Neutrophil (primary cell): ENCODE results near the gene CAMTA1.

Experiments
- H3K27ac ChIP-seq: fragments of 200-600 bp; sonication (generic); 2 replicates; pipeline ENCODE4 v1.5.1; 2016; ENCODE audit warnings: mild to moderate bottlenecking, moderate library complexity
- H3K27me3 ChIP-seq: fragments of 200-600 bp; sonication (generic); 2 replicates; pipeline ENCODE4 v1.6.0; 2016; ENCODE audit warnings: mild to moderate bottlenecking
- H3K36me3 ChIP-seq: fragments of 200-600 bp; sonication (generic); 2 replicates; pipeline ENCODE4 v1.5.1; 2017
- H3K4me1 ChIP-seq, 2 experiments: fragments of 200-600 bp in 1 of 2; sonication (generic) in 1 of 2; 1 replicate in 1 of 2; 2 replicates in 1 of 2; pipeline versions ENCODE4 v1.5.1 to v1.6.1; 2013 to 2016; ENCODE audit warnings: low read depth in 1 of 2, low read length in 1 of 2, mild to moderate bottlenecking in 1 of 2, moderate library complexity in 1 of 2; ENCODE audit not compliant: control insufficient read depth in 1 of 2, insufficient read depth in 1 of 2
- H3K4me3 ChIP-seq, 2 experiments: fragments of 200-600 bp in 1 of 2; sonication (generic) in 1 of 2; 1 replicate in 1 of 2; 2 replicates in 1 of 2; pipeline ENCODE4 v1.5.1; 2013 to 2016; ENCODE audit warnings: low read depth in 1 of 2, low read length in 1 of 2, mild to moderate bottlenecking in 1 of 2, moderate library complexity in 1 of 2
- H3K9me3 ChIP-seq: fragments of 200-600 bp; sonication (generic); 2 replicates; pipeline ENCODE4 v1.5.1; 2016
- TF ChIP-seq, protein P1 (sequence below): fragments of 200-600 bp; sonication (generic); IDR thresholded peaks from 2 replicates; pipeline ENCODE4 v1.5.1; 2016; ENCODE audit warnings: antibody characterized with exemption

Gene CAMTA1

DNA sequence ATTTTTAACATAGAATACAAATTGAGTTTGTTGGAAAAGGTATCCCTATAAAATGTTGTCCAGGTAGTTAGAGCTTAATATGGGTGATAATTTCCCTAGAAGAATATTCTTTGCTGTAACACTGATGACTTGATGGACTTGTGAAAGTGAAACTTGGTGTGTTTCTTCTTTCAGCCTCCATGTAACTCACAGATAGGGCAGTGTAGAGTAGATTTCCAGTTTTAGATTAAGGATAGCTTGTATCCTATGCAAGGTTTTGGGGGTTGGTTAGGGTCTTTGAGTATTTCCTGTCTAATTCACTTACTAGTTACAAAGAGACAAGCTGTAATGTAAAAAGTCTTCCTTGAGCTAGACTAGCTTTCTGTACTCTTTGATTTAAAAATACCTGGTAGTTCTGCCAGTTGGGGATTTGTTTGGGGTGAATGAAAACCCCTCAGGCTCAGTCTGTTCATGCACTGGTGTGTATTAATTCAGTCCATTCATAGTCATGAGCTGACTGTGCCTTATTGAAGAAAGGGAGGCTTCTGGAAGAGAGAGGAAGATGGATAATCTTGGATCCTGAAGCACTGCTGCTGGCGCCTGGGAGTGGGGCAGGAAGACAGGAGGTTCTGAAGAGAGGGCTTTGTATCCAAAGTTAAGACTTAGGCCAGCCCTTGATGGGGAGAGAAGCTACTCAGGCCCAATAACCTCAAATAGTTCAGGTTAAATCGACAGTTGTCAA, 83.6 kb downstream of the CAMTA1 start:
- no peak overlapping the region for H3K4me3 ChIP-seq
- no peaks in the 10 kb centered on the region for H3K9me3 ChIP-seq
- no peaks in the 10 kb centered on the region for H3K27me3 ChIP-seq
- TF ChIP-seq, protein P1, sequence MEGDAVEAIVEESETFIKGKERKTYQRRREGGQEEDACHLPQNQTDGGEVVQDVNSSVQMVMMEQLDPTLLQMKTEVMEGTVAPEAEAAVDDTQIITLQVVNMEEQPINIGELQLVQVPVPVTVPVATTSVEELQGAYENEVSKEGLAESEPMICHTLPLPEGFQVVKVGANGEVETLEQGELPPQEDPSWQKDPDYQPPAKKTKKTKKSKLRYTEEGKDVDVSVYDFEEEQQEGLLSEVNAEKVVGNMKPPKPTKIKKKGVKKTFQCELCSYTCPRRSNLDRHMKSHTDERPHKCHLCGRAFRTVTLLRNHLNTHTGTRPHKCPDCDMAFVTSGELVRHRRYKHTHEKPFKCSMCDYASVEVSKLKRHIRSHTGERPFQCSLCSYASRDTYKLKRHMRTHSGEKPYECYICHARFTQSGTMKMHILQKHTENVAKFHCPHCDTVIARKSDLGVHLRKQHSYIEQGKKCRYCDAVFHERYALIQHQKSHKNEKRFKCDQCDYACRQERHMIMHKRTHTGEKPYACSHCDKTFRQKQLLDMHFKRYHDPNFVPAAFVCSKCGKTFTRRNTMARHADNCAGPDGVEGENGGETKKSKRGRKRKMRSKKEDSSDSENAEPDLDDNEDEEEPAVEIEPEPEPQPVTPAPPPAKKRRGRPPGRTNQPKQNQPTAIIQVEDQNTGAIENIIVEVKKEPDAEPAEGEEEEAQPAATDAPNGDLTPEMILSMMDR = no peak
- no peaks in the 10 kb centered on the region for H3K36me3 ChIP-seq
- H3K27ac ChIP-seq = no peak overlapping the region
- H3K4me1 ChIP-seq = no peaks in the 10 kb centered on the region

DNA sequence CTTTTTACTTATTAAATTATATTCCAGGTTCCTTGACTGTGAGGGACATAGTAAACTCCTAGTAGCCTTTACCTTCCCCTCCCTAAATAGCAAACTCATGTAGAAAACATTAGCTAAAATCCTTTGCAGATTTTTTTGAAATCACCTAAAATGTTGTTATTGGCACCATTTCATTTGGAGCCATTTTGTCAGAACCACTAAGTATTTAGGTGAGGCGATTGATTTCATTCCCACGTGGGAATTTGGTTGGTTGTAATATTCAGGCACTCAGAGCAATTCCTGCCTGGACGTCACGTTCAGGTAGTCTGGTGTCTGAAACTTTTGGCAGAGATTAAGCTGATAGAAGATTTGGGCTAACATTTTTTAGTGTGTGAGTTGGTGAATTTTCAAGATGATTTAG, 84.3 kb downstream of the CAMTA1 start:
- Histone ChIP-seq H3K4me1 (no peaks in the 10 kb centered on the region), H3K27me3 (no peaks in the 10 kb centered on the region), H3K9me3 (no peaks in the 10 kb centered on the region), H3K27ac (no peak overlapping the region), H3K4me3 (no peak overlapping the region), H3K36me3 (peaks cover 5% of the 10 kb centered on the region)
- TF ChIP-seq, protein P1 = no peak

DNA sequence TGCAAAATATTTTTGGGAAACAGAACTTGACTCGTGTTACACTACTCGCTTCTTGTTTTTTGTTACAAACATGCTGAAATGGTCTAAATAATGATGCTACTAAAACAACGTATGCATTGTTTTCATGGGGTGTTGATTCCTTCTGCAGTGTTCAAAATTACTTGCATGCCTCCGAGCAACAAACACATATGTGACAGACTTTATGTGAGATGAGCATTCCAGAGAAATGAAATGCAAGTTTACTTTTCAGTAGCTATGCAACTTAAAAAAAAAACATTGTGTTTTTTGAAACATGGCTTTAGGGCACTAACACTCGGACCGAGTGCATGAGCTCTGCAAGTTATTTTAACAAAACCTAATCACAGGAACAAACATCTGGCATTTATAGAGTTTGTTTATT, 84.8 kb downstream of the CAMTA1 start:
- Histone ChIP-seq H3K9me3 (no peaks in the 10 kb centered on the region), H3K36me3 (peaks cover 5% of the 10 kb centered on the region), H3K27me3 (no peaks in the 10 kb centered on the region), H3K4me1 (no peaks in the 10 kb centered on the region), H3K27ac (no peak overlapping the region), H3K4me3 (no peak overlapping the region)
- TF ChIP-seq, protein P1 = no peak

DNA sequence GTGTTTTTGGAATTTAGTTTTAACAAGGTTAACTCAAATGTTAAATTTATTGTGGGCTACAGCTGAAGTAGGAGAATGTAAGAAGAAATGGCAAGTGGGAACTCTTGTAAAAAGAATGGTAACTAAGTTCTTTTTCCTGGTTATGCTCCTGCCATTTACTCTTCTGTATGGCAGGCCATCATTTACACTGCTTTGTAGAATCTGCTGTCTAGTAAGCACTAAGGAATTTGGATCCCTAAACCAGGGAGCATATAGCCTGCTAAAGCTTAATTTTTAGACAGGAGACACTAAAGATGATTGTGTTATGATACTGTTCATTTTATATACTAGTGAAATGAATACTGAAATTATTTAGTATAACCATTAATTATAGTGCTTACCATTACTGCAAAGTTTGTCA, 85.3 kb downstream of the CAMTA1 start:
- Histone ChIP-seq H3K4me1 (no peaks in the 10 kb centered on the region), H3K27me3 (no peaks in the 10 kb centered on the region), H3K4me3 (no peak overlapping the region), H3K36me3 (peaks cover 5% of the 10 kb centered on the region), H3K27ac (no peak overlapping the region), H3K9me3 (no peaks in the 10 kb centered on the region)
- TF ChIP-seq, protein P1 = no peak

DNA sequence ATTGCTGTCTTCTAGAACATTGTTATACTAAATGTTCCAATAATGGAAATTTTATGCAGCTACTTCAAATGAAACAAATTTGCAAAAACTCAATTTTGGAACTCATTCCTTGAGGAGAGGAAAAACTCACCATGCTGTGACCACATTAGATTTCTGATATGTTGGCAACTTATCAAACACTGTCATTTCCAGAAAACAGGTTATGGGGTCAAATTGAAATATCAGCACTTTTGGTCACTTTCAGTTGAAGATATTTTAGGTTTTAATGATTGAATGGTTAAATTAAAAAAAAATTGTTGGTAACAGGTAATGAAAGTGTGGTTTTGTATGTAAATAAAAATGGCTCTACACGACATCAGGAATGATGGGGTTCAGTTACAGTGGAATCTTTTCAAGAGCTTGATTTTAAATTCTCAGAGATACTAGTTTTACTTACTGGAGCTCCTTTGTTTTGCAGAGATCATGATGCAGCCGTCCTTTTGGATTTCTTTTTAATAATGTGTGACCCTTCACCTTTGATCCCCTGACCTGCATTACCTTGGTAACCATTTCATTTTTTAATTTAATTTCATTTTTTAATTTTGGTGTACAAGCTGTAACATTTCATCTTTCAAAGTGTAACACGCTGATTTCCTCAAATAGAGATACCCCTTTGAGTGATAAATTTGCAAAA, 86.2 kb downstream of the CAMTA1 start:
- Histone ChIP-seq H3K9me3 (no peaks in the 10 kb centered on the region), H3K36me3 (peaks cover 5% of the 10 kb centered on the region), H3K4me1 (no peaks in the 10 kb centered on the region), H3K27ac (no peak overlapping the region), H3K27me3 (no peaks in the 10 kb centered on the region), H3K4me3 (no peak overlapping the region)
- TF ChIP-seq, protein P1 = no peak
